OCI-LY3 (cell line): ENCODE results near the gene GNAZ.
A peak's percentile ranks its signal among the peaks of the same experiment; 100 is the strongest.
"Not testable (repeated sequence)": the region's sequence is repeated elsewhere in the genome, so short reads cannot be mapped to it uniquely, and the experiment has no call there.

Experiments used
- H2AFZ ChIP-seq: fragments of 200-600, 300-600 bp; shearing (Covaris generic); 2 replicates; pipeline ENCODE4 v1.6.0; 2014; ENCODE audit warnings: antibody characterized with exemption, low read depth, low read length
- H3K27ac ChIP-seq: fragments of 200-600, 300-600 bp; sonication (generic); 2 replicates; pipeline ENCODE4 v1.5.1; 2014; ENCODE audit warnings: mild to moderate bottlenecking, low read length, moderate library complexity, mixed read lengths
- H3K27me3 ChIP-seq: fragments of 200-600, 300-600 bp; sonication (generic); 2 replicates; pipeline ENCODE4 v1.6.1; 2014; ENCODE audit warnings: low read depth, low read length, mixed read lengths
- H3K36me3 ChIP-seq: fragments of 200-600, 300-600 bp; sonication (generic); replicated peaks from 2 replicates; pipeline ENCODE3; 2014; ENCODE audit warnings: low read depth, low read length, mixed read lengths
- H3K4me1 ChIP-seq: fragments of 300-600, 200-600 bp; sonication (generic); 2 replicates; pipeline ENCODE4 v1.6.1; 2014; ENCODE audit warnings: low read length, mixed read lengths
- H3K4me2 ChIP-seq: fragments of 200-600, 300-600 bp; sonication (generic); 2 replicates; pipeline ENCODE4 v1.6.1; 2014; ENCODE audit warnings: low read length, mixed read lengths
- H3K4me3 ChIP-seq: fragments of 300-600, 200-600 bp; sonication (generic); 2 replicates; pipeline ENCODE4 v1.5.1; 2014; ENCODE audit warnings: antibody characterized with exemption, mild to moderate bottlenecking, low read length, moderate library complexity
- H3K79me2 ChIP-seq: fragments of 300-600, 200-600 bp; shearing (Covaris generic); 2 replicates; pipeline ENCODE4 v1.6.1; 2014; ENCODE audit warnings: mild to moderate bottlenecking, low read length, mixed read lengths
- H3K9ac ChIP-seq: fragments of 300-600, 200-600 bp; shearing (Covaris generic); 2 replicates; pipeline ENCODE4 v1.6.0; 2014; ENCODE audit warnings: mild to moderate bottlenecking, low read length, moderate library complexity
- H3K9me3 ChIP-seq: fragments of 200-600, 300-600 bp; shearing (Covaris generic); 2 replicates; pipeline ENCODE4 v1.6.1; 2014; ENCODE audit warnings: low read length, mixed read lengths; ENCODE audit not compliant: insufficient read depth
- H4K20me1 ChIP-seq: fragments of 200-600, 300-600 bp; sonication (generic); 2 replicates; pipeline ENCODE4 v1.6.1; 2016; ENCODE audit warnings: low read length, mixed read lengths; ENCODE audit not compliant: insufficient read depth
- CTCF ChIP-seq: fragments of 200-600, 300-600 bp; sonication (generic); IDR thresholded peaks from 2 replicates; pipeline ENCODE4 v1.5.1; 2014; ENCODE audit warnings: antibody characterized with exemption, low read length, low read depth
- EZH2phosphoT487 ChIP-seq: fragments of 200-600 bp; shearing (Covaris generic); IDR thresholded peaks from 2 replicates; pipeline ENCODE4 v1.6.1; 2018; ENCODE audit warnings: antibody characterized with exemption, mixed run types, low read depth

GNAZ gene

DNA sequence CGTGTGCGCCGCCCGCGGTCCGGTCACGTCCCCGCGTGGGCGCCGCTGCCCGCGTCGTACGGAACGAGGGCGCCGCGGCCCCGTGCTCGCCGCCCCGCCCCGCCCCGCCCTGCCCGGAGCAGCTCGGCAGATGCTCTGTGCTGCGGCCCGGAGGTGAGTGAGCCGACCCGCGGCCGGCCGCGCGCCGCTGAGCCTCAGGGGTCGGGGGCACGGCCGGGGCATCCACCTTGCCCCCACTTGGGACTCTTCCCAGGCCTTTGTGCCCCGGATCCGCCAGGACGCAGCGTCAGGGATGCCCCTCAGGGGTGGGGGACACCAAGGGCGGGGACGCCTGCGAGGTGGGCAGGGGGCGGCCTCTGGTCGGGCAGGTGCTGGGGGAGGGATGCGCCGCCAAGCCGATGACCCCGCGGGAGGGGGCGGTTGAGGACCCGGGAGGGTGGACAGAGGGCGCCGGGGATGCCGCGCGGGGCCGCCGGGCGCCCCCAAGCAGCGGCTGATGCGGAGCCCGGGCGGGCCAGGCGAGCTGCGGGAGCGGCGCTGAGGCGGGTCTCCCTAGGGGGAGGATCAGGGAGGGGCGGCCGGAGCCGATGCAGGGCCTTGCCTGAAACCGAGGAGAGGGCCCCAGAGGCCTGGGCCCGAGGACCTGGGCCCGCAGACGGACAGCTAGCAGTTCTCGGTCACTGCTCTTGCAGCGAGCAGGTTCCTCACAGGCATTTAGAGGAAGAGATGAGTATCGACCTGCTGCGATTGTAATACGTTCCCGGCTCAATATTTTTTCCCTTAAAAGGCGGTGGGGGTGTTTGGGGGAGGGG is at the start of gene GNAZ:
TSS of gene GNAZ (plus strand) at position 102 of the 812 bp plus-strand sequence. CDS start 25,177 bp downstream, outside the sequence.
- peak within 1 kb of the TSS; percentile 22; the same call in 1 of the 2 replicates for H2AFZ ChIP-seq
- H3K4me3 ChIP-seq = peak within 1 kb of the TSS; percentile 97
- peaks cover 50% of the 10 kb centered on the region for H3K4me1 ChIP-seq
- peaks cover 73% of the 10 kb centered on the region for H3K79me2 ChIP-seq
- H3K4me2 ChIP-seq = peak within 1 kb of the TSS; percentile 99
- peak within 1 kb of the TSS; percentile 99 for H3K27ac ChIP-seq
- TF ChIP-seq CTCF (no peak), EZH2phosphoT487 (no peak)
- H4K20me1 ChIP-seq = peaks cover 43% of the 10 kb centered on the region
- peaks cover 28% of the 10 kb centered on the region for H3K36me3 ChIP-seq
- peak within 1 kb of the TSS; percentile 98 for H3K9ac ChIP-seq
- no peaks in the 10 kb centered on the region for H3K9me3 ChIP-seq
- no peaks in the 10 kb centered on the region for H3K27me3 ChIP-seq

- no peaks in the 10 kb centered on the region for H3K9me3 ChIP-seq
- no peak overlapping the region for H2AFZ ChIP-seq
- H3K9ac ChIP-seq = peak overlapping the region; percentile 51
- H3K27ac ChIP-seq = peak overlapping the region; percentile 89
- H3K79me2 ChIP-seq = peaks cover 6% of the 10 kb centered on the region
- H3K4me1 ChIP-seq = peaks cover 29% of the 10 kb centered on the region
- H3K36me3 ChIP-seq = peaks cover 3% of the 10 kb centered on the region
- peak overlapping the region; percentile 33 for H3K4me3 ChIP-seq
- no peak for TF ChIP-seq EZH2phosphoT487
- no peak for TF ChIP-seq CTCF
- no peaks in the 10 kb centered on the region for H3K27me3 ChIP-seq
- peaks cover 4% of the 10 kb centered on the region; the same call in 1 of the 2 replicates for H4K20me1 ChIP-seq
- peak overlapping the region; percentile 62 for H3K4me2 ChIP-seq
Measured at GRCh38 chr22:23020659-23021293, 49.5 kb upstream of the GNAZ start.

- H3K9me3 ChIP-seq, H3K79me2 ChIP-seq, H4K20me1 ChIP-seq, H2AFZ ChIP-seq, H3K4me3 ChIP-seq, H3K36me3 ChIP-seq, H3K4me2 ChIP-seq, H3K9ac ChIP-seq, H3K27me3 ChIP-seq: not testable (repeated sequence)
- H3K4me1 ChIP-seq = peaks cover 37% of the 10 kb centered on the region
- peak overlapping the region; percentile 89; the same call in 1 of the 2 replicates for H3K27ac ChIP-seq
Measured at GRCh38 chr22:23021660-23022353, 48.5 kb upstream of the GNAZ start.

DNA sequence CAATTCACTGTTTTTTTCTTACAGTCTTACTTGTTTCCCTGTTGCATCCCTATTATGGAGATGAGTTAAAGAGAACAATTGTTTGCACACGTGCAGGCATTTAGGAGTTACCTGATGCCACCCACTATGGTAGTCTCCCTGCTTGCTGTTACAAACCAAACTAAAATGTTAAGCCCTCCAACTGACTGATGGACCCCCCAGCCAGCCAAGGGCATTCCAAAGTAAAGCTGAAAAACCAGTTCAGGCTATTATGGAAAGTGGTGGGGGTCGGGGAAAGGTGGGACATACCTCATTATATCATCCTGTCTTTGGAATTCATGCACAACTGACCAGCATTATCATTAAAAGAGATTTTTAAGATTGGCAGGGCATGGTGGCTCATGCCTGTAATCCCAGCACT is 47.0 kb upstream of the GNAZ start:
- Histone ChIP-seq H4K20me1 (no peaks in the 10 kb centered on the region), H3K4me2 (no peak overlapping the region), H3K4me3 (no peak overlapping the region), H3K9ac (no peak overlapping the region), H3K36me3 (peaks cover 3% of the 10 kb centered on the region), H2AFZ (no peak overlapping the region), H3K27ac (no peak overlapping the region), H3K27me3 (no peaks in the 10 kb centered on the region), H3K9me3 (no peaks in the 10 kb centered on the region), H3K4me1 (peaks cover 37% of the 10 kb centered on the region), H3K79me2 (no peaks in the 10 kb centered on the region)
- TF ChIP-seq EZH2phosphoT487 (no peak), CTCF (no peak)
